H1 (cell line): ENCODE results near the gene IGSF23.

Experiments
- ASH2L ChIP-seq: fragments of 200-600, 300-600 bp; sonication (generic); IDR thresholded peaks from one replicate; pipeline ENCODE4 v1.7.1; 2017; ENCODE audit warnings: low read length
- CREB1 ChIP-seq: IDR thresholded peaks from 2 replicates; pipeline ENCODE4 v1.6.1; 2012; ENCODE audit warnings: inconsistent platforms
- POLR2A ChIP-seq, 2 experiments: IDR thresholded peaks; 1 replicate in 1 of 2; 2 replicates in 1 of 2; pipeline ENCODE4 v1.6.1; 2011; ENCODE audit warnings: low read depth in 2 of 2, low read length in 2 of 2, mild to moderate bottlenecking in 2 of 2; ENCODE audit errors: control extremely low read depth in 1 of 2
- POLR2AphosphoS5 ChIP-seq: IDR thresholded peaks from 2 replicates; pipeline ENCODE4 v1.6.1; 2011; ENCODE audit warnings: low read depth, low read length
- POU5F1 ChIP-seq: IDR thresholded peaks from 2 replicates; pipeline ENCODE4 v1.6.1; 2011; ENCODE audit warnings: low read depth, mild to moderate bottlenecking, low read length, moderate library complexity
- RAD21 ChIP-seq, 2 experiments: IDR thresholded peaks in 1 of 2; conservative IDR thresholded peaks in 1 of 2; 2 replicates each; pipeline ENCODE4 v1.6.1; 2011; ENCODE audit warnings: low read depth in 2 of 2, low read length in 2 of 2, improper control_type of control experiment in 1 of 2, inconsistent platforms in 1 of 2, mild to moderate bottlenecking in 1 of 2, moderate library complexity in 1 of 2
- SIN3A ChIP-seq, 2 experiments: IDR thresholded peaks in 1 of 2; conservative IDR thresholded peaks in 1 of 2; 2 replicates each; pipeline ENCODE4 v1.6.1; 2011 to 2012; ENCODE audit warnings: low read length in 2 of 2, improper control_type of control experiment in 1 of 2, low read depth in 1 of 2, mild to moderate bottlenecking in 1 of 2
- SP1 ChIP-seq: IDR thresholded peaks from 2 replicates; pipeline ENCODE4 v1.6.1; 2011; ENCODE audit warnings: low read depth, low read length
- TF ChIP-seq, protein P1 (sequence below), 3 experiments: IDR thresholded peaks; 1 replicate in 2 of 3; 2 replicates in 1 of 3; pipeline versions ENCODE4 v1.5.1 to v1.6.1; 2011; ENCODE audit warnings: low read length in 3 of 3, mild to moderate bottlenecking in 3 of 3, inconsistent platforms in 2 of 3, low read depth in 1 of 3, moderate library complexity in 1 of 3; ENCODE audit not compliant: insufficient read depth in 1 of 3; ENCODE audit errors: control extremely low read depth in 1 of 3
- TF ChIP-seq, protein P2 (sequence below): IDR thresholded peaks from 2 replicates; pipeline ENCODE4 v1.6.1; 2012; ENCODE audit warnings: inconsistent platforms
- TF ChIP-seq, protein P3 (sequence below): IDR thresholded peaks from 2 replicates; pipeline ENCODE4 v1.6.1; 2012; ENCODE audit warnings: low read length, inconsistent platforms
- TF ChIP-seq, protein P4 (sequence below): IDR thresholded peaks from 2 replicates; pipeline ENCODE4 v1.6.1; 2011; ENCODE audit warnings: low read length, improper control_type of control experiment

DNA sequence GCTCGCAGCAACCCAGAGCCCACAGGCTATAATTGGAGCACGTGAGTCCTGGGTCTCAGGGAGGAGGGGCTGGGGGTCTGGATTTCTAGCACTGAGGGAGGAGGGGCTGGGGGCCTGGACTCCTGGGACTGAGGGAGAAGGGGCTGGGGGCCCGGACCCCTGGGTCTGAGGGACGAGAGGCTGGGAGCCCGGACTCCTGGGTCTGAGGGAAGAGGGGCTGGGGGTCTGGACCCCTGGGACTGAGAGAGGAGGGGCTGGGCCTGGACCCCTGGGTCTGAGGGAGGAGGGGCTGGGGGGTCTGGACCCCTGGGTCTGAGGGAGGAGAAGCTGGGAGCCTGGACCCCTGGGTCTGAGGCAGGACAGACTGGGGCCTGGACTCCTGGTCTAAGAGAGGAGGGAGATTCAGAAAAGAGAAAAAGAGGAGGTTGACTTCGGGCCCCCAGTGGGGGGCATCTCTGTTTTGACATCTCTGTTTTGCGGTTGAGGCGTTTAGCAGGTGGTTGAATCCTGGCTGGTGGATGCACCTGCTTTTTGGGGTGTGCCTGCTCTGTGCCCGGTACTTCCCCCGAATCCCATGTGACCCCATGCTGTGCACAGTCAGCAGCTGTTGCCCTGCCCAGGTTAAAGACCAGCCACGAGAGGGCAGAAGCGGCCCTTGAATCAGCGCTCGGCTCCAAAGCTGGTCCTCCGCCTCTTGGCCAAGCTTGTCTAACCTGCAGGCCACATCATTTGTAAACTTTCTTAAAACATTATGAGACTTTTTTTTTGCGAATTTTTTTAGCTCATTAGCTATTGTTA is 40.8 kb downstream of the IGSF23 start:
- TF ChIP-seq POLR2A (IDR thresholded peaks at IDR 0.05; ENCODE audit: control extremely low read depth in 1 of 2, low read depth in 2 of 2, low read length in 2 of 2) (no peak), POU5F1 (no peak), RAD21 (IDR thresholded peaks at IDR 0.05 in 1 of 2, conservative IDR thresholded peaks at IDR 0.05 in 1 of 2; ENCODE audit: low read depth in 2 of 2, low read length in 2 of 2) (peak; percentile 69 to 77), POLR2AphosphoS5 (no peak), SIN3A (conservative IDR thresholded peaks at IDR 0.05 in 1 of 2, IDR thresholded peaks at IDR 0.05 in 1 of 2; ENCODE audit: low read depth in 1 of 2, low read length in 2 of 2) (no peak), CREB1 (no peak), ASH2L (no peak), SP1 (no peak)
- TF ChIP-seq, protein P1, sequence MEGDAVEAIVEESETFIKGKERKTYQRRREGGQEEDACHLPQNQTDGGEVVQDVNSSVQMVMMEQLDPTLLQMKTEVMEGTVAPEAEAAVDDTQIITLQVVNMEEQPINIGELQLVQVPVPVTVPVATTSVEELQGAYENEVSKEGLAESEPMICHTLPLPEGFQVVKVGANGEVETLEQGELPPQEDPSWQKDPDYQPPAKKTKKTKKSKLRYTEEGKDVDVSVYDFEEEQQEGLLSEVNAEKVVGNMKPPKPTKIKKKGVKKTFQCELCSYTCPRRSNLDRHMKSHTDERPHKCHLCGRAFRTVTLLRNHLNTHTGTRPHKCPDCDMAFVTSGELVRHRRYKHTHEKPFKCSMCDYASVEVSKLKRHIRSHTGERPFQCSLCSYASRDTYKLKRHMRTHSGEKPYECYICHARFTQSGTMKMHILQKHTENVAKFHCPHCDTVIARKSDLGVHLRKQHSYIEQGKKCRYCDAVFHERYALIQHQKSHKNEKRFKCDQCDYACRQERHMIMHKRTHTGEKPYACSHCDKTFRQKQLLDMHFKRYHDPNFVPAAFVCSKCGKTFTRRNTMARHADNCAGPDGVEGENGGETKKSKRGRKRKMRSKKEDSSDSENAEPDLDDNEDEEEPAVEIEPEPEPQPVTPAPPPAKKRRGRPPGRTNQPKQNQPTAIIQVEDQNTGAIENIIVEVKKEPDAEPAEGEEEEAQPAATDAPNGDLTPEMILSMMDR (IDR thresholded peaks at IDR 0.05; ENCODE audit: control extremely low read depth in 1 of 3, insufficient read depth in 1 of 3, low read depth in 1 of 3, low read length in 3 of 3), result peak; percentile 71 to 82 (median 75)
- TF ChIP-seq, protein P2, sequence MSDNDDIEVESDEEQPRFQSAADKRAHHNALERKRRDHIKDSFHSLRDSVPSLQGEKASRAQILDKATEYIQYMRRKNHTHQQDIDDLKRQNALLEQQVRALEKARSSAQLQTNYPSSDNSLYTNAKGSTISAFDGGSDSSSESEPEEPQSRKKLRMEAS, result no peak
- TF ChIP-seq, protein P3, sequence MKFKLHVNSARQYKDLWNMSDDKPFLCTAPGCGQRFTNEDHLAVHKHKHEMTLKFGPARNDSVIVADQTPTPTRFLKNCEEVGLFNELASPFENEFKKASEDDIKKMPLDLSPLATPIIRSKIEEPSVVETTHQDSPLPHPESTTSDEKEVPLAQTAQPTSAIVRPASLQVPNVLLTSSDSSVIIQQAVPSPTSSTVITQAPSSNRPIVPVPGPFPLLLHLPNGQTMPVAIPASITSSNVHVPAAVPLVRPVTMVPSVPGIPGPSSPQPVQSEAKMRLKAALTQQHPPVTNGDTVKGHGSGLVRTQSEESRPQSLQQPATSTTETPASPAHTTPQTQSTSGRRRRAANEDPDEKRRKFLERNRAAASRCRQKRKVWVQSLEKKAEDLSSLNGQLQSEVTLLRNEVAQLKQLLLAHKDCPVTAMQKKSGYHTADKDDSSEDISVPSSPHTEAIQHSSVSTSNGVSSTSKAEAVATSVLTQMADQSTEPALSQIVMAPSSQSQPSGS, result no peak
- TF ChIP-seq, protein P4, sequence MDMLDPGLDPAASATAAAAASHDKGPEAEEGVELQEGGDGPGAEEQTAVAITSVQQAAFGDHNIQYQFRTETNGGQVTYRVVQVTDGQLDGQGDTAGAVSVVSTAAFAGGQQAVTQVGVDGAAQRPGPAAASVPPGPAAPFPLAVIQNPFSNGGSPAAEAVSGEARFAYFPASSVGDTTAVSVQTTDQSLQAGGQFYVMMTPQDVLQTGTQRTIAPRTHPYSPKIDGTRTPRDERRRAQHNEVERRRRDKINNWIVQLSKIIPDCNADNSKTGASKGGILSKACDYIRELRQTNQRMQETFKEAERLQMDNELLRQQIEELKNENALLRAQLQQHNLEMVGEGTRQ, result peak; percentile 16; the same call in 1 of the 2 replicates
